Measurements from ENCODE around the gene CYP4F3. TPM values are rescaled to one million over a fixed set of nuclear protein-coding genes. Genes with fewer than 3 reads are reported as not detected.
"Not testable (repeated sequence)": the region's sequence is repeated elsewhere in the genome, so short reads cannot be mapped to it uniquely, and the experiment has no call there.

Gene CYP4F3
- total RNA-seq, 1 donor from 2014 or later: 0.56 TPM

- Mint-ChIP-seq H3K4me3 (no peak overlapping the region), H3K27ac (no peak overlapping the region), H3K27me3 (no peaks in the 10 kb centered on the region), H3K9me3 (peaks cover 23% of the 10 kb centered on the region), H3K36me3 (no peaks in the 10 kb centered on the region), H3K4me1 (ENCODE audit: unreplicated experiment) (no peaks in the 10 kb centered on the region)
- TF ChIP-seq CTCF (conservative IDR thresholded peaks at IDR 0.05): no peak
- no peak for DNase-seq (ENCODE audit: extremely low spot score, unreplicated experiment)
Measured at GRCh38 chr19:15642807-15643206, 2.1 kb downstream of the CYP4F3 start.

DNA sequence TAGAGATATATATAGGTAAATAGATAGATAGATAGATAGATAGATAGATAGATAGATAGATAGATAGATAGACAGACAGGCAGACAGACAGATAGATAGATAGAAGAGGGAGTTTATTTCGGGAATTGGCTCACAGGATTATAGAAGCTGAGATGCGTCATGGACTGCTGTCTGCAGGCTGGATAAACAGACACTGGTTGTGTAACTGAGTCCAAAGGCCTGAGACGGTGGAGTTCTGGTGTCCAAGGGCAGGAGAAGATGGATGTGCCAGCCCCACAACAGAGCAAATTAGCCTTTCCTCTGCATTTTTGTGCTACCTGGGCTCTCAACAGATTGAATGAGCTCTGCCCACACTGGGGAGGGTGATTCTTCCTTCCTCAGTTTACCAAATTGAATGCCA lies 2.7 kb downstream of the CYP4F3 start:
- H3K27me3 Mint-ChIP-seq: no peaks in the 10 kb centered on the region
- H3K36me3 Mint-ChIP-seq: no peaks in the 10 kb centered on the region
- no peak for DNase-seq (ENCODE audit: extremely low spot score, unreplicated experiment)
- no peak for TF ChIP-seq CTCF (conservative IDR thresholded peaks at IDR 0.05)
- no peak overlapping the region for H3K27ac Mint-ChIP-seq
- H3K4me1 Mint-ChIP-seq (ENCODE audit: unreplicated experiment): no peaks in the 10 kb centered on the region
- peaks cover 23% of the 10 kb centered on the region for H3K9me3 Mint-ChIP-seq
- H3K4me3 Mint-ChIP-seq: no peak overlapping the region

DNA sequence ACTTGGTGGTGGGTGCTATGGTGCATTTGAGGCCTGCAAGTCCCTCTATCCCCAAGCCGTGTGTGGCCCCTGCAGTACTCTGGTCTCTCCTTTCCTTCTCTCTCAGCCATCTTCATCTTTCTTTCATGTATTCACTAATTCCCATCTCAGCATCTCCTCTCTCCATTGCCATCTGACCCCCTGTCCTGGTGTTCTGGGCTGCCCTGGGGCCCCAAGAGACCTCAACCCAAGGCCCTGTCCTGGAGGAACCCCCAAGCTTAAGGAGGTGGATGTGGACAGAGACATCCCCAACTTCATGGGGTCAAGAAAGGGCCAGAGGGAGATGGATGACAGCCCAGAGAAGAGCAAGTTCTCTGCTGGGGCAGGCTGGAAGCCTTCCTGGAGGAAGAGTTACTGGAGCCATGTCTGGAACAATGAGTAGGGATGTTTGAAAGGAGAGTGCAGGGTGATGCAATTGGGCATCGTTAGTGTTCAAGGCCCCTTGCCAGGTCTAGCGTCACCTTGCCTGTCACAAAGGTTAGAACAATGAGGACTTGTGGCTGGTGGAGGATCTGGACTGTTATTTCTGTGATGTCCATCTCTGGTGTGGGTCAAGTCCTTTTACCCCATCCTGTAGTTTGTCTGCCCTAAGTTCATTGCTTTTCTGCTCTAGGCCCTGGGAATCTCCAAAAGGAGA lies 3.5 kb downstream of the CYP4F3 start:
- no peaks in the 10 kb centered on the region for H3K27me3 Mint-ChIP-seq
- no peaks in the 10 kb centered on the region for H3K36me3 Mint-ChIP-seq
- H3K9me3 Mint-ChIP-seq: peaks cover 24% of the 10 kb centered on the region
- H3K4me3 Mint-ChIP-seq: no peak overlapping the region
- H3K27ac Mint-ChIP-seq: no peak overlapping the region
- DNase-seq (ENCODE audit: extremely low spot score, unreplicated experiment): no peak
- no peak for TF ChIP-seq CTCF (conservative IDR thresholded peaks at IDR 0.05)
- no peaks in the 10 kb centered on the region for H3K4me1 Mint-ChIP-seq (ENCODE audit: unreplicated experiment)

GRCh38 chr19:15644816-15645215 lies 4.1 kb downstream of the CYP4F3 start:
- DNase-seq (ENCODE audit: extremely low spot score, unreplicated experiment): no peak
- Mint-ChIP-seq H3K27me3 (no peaks in the 10 kb centered on the region), H3K4me3 (no peak overlapping the region), H3K9me3 (peaks cover 28% of the 10 kb centered on the region), H3K4me1 (ENCODE audit: unreplicated experiment) (no peaks in the 10 kb centered on the region), H3K27ac (no peak overlapping the region), H3K36me3 (no peaks in the 10 kb centered on the region)
- TF ChIP-seq CTCF (conservative IDR thresholded peaks at IDR 0.05): no peak

DNA sequence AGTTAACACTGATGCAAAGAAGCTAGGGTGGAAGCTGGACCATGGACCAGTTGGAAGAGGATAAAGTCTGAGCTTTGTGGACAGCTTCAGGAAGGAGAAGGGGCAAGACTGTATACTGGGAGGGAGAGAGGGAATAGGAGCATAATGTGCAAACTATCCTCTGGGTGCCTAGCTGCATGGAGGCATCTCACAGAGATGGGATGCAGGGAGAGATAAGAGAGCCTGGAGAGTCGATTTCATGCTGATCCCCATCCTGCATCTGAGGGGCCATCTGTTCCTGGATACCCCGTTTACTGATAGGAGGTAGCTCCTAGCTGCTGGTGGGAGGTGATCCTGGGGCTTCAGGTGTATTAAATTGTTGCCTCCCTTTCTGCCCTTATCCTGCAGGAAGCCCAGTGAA lies 8.8 kb downstream of the CYP4F3 start:
- no peak overlapping the region for H3K27ac Mint-ChIP-seq
- peaks cover 25% of the 10 kb centered on the region for H3K9me3 Mint-ChIP-seq
- no peak for TF ChIP-seq CTCF (conservative IDR thresholded peaks at IDR 0.05)
- no peak overlapping the region for H3K4me3 Mint-ChIP-seq
- H3K4me1 Mint-ChIP-seq (ENCODE audit: unreplicated experiment): no peaks in the 10 kb centered on the region
- no peaks in the 10 kb centered on the region for H3K27me3 Mint-ChIP-seq
- DNase-seq (ENCODE audit: extremely low spot score, unreplicated experiment): no peak
- H3K36me3 Mint-ChIP-seq: no peaks in the 10 kb centered on the region

DNA sequence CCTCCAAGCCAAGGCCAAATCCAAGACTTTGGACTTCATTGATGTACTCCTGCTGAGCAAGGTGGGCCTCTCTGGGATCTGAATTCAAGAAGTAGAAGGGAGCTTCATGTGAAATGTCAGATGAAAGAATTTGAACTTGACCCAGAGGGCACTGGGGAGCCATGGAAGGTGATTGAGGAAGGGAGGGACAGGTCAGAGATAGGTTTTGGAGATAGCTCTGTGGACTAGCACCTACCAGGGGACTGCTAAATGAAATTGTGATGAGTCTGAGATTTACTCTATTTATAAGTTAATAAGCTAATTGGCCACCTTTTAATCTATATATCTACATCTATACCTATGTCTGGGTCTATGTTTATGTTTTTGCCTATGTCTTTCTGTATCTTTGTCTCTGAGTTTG lies 9.4 kb downstream of the CYP4F3 start:
- not testable (repeated sequence) for DNase-seq (ENCODE audit: extremely low spot score, unreplicated experiment); H3K4me1 Mint-ChIP-seq (ENCODE audit: unreplicated experiment); H3K36me3 Mint-ChIP-seq; H3K27ac Mint-ChIP-seq; H3K4me3 Mint-ChIP-seq; H3K27me3 Mint-ChIP-seq
- H3K9me3 Mint-ChIP-seq: peaks cover 20% of the 10 kb centered on the region

All from type B pancreatic cell (in vitro differentiated cells).